Right ventricle myocardium superior (tissue), 1 donor: ENCODE data around the gene HS1BP3. TPM values are rescaled to one million over a fixed set of nuclear protein-coding genes. Genes with fewer than 3 reads are reported as not detected.
A peak's percentile ranks its signal among the peaks of the same experiment; 100 is the strongest.

Experiments
- ATAC-seq: fragments of 200-7000 bp; cut with Tn5 transposase; one replicate; pipeline ENCODE4 v1.9.1; 2020; ENCODE audit warnings: mild to moderate bottlenecking; ENCODE audit not compliant: poor library complexity
- DNase-seq: peaks from one replicate; pipeline ENCODE4 v3.0.0-alpha.2; 2020
- intact Hi-C: fragments of 100-400 bp; cut with DNase I; formaldehyde crosslinking; loops from one replicate; pipeline ENCODE4 v1.11.2; 2022
- total RNA-seq: library from RNA; stranded (reverse); fragmentation: NEBNext Ultra II Directional; extraction: Animal tissue kit (Norgen Biotek cat#: 25700); gene quantifications from one replicate; pipeline ENCODE4 v1.2.1, GENCODE V29; 2021
- donor health status: DM: no; HTN: yes; CAD: no; lungs with severe emphysema.

HS1BP3 gene
- total RNA-seq, 1 donor from 2014 or later = 19.7 TPM

DNA sequence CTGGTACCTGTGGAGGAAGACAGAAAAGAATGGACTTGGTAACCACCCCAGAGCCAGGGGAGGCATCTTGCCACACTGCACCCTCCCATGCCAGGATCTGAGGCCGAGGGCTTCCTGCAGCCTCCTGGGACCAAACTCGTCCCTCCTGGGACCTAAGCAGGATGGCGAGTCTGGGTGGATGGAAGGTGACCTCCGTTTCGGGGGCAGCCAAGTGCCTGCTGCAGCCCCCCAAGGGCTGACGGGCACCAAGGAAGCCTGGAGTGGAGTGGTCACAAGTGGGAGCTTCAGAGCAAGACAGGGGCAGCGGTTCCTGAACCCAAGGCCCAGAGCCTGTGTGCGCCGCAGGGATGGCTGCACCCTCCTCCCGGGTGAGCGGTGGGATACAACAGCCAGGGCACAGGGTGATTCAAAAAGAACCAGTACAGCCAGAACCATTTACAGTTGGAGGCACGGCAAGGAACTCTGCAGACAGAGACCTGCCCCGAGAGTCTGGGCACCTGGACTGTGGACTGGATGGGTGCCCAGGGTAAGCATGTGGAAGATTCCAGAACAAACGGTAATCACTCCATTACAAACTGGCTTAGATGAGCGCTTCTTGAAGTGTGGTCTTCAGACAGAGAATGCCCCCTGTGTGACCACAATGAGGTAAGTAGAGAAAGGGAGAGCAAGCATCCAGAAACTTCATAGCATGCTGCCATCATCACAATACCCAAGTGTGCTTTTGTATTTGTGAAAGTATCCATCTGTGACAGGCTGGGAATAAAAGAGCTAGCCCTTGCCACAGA lies 12.1 kb downstream of the HS1BP3 start:
- DNase-seq (peak; percentile 32), ATAC-seq (no peak)
- intact Hi-C loops = loop anchor here (10.0 kb wide), 1 partner anchor 54 kb away; no protein-coding TSS in a partner anchor

DNA sequence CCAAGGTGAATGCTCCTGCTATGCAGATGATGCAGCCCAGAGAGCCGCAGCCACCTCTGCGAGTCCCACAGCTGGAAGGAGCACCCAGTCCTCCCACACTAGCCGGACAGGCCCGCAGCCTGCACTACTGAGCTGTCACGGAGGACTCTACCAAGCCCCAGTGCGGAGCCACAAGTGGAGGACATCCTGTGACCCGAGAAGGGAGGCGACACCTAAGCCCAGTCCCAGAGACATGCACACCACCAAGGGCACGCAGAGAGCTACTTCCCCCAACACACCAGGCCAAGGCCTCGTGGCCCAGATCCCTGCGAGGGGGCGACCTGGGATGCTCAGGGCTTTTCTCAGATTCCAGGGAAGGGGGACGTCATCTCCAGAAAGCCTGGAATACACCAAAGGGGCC lies 12.9 kb downstream of the HS1BP3 start:
- DNase-seq (peak; percentile 36), ATAC-seq (no peak)
- intact Hi-C loops = loop anchor here (10.0 kb wide), 1 partner anchor 53 kb away; no protein-coding TSS in a partner anchor

DNA sequence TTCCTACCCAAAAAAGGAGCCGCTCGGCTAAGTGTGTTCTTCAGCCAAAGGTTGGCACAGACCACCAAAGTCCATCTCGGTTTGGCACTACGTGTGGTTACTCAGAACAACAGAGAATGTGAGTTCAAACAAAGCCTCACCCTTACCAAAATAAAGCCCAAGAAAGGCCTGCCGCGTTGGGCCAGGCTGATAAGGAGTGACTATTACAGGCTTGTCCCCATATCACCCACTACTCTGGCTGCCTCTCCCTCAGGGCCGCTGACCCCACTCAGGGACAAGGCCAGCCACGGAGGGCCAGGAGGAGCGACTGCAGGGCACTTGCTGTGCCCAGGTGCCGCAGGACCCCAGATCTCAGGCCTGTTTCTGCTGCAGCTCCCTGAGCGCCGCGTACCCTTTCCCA lies 13.8 kb downstream of the HS1BP3 start:
- peak; percentile 73 for DNase-seq
- ATAC-seq = peak; percentile 69
- intact Hi-C loops = loop anchor here (2.0 to 10.0 kb wide), 2 partner anchors 52 to 192 kb away; no protein-coding TSS in a partner anchor

DNA sequence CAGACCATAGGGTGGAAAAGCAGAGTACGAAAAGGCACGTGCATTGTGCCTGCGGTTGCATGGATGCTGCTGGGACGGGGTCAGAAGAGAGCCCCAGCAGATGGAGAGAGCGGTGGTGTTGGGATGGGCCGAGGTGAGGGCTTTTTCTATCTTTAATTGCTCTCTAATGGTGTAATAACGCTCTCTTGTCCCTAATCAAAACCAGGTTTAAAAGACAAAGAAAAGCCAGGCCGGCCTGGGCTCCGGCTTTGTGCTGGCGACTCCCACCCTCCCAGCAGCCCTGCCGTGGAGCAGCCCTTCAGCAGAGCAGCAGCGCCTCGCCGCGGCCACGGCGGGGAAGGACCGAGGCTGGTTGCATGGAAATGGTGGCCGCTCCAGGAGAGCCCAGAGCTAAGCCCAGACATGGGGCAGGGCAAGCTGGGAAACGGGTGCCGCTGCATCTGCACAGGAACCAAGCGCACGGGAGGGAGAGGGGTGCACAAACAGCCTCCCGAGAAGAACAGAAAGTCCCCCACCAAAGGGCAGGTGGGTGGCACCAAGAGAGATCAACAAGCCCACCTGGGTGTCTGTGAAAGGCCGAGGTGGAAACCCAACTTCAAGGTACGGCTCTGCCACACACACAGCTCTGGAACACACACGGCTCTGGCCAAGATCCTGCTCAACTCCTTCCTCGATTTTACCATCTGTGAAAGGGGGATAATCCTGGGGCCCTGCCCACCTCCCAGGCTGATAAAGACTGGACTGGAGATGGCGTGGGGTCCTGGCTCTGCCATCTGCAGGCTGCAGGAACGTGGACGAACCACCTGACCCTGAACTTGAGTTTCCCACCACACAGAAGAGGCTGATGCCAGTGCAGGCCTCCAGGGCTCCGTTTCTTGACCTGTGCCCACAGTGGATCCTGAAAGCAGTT lies 15.0 kb downstream of the HS1BP3 start:
- DNase-seq (peak; percentile 92), ATAC-seq (peak; percentile 88)
- intact Hi-C loops = loop anchor here (2.0 to 10.0 kb wide), 2 partner anchors 51 to 191 kb away; no protein-coding TSS in a partner anchor

DNA sequence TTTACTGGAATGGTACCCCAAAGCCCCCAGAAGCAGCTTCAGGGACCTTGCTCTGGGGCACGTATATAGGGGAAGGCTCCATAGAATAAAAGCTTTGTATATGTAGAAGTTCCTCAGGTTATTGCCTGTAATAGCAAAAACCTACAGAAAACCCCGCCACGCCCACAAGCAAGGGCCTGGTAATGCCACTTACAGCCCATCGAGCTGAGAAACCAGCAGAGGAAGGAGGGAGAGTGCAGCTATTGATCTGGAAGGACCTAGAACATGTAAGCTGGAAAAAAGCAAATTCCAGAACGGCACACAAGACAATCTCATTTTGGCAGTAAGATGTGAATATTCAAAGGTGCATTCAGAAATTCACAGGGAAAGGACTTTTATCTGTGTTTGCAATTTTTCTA lies 15.8 kb downstream of the HS1BP3 start:
- intact Hi-C loops = loop anchor here (10.0 kb wide), 1 partner anchor 50 kb away; no protein-coding TSS in a partner anchor
- DNase-seq (no peak), ATAC-seq (no peak)

DNA sequence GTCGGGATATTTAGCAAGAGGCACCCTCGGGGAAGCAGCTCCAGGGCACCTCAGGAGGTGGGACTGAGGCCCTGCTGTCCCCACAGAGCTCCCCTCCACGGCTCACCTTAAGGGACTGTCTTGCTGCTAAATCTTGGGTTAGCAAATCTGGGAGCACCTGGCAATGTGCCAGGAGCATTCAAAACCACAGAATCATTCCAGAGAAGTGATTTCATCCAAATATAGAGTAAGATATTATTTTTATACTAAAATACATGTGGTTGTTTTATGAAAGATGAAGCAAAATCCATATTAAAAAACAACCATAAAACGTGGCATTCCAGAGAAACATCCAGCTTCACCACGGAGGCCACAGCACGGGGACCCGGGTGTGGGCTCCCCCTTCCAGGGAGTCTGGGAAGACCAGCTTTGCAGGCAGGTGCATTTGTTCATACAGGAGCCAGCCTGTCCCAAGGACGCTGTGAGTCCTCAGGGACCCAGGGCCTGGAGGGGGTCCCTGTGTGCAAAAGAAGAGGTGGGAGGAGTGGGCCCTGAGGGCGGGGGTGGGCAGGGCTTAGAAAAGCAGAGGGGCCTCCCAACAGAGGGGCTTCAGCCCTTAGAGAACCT lies 16.3 kb downstream of the HS1BP3 start:
- DNase-seq (peak; percentile 42), ATAC-seq (no peak)
- intact Hi-C loops = loop anchor here (10.0 kb wide), 1 partner anchor 50 kb away; no protein-coding TSS in a partner anchor

DNA sequence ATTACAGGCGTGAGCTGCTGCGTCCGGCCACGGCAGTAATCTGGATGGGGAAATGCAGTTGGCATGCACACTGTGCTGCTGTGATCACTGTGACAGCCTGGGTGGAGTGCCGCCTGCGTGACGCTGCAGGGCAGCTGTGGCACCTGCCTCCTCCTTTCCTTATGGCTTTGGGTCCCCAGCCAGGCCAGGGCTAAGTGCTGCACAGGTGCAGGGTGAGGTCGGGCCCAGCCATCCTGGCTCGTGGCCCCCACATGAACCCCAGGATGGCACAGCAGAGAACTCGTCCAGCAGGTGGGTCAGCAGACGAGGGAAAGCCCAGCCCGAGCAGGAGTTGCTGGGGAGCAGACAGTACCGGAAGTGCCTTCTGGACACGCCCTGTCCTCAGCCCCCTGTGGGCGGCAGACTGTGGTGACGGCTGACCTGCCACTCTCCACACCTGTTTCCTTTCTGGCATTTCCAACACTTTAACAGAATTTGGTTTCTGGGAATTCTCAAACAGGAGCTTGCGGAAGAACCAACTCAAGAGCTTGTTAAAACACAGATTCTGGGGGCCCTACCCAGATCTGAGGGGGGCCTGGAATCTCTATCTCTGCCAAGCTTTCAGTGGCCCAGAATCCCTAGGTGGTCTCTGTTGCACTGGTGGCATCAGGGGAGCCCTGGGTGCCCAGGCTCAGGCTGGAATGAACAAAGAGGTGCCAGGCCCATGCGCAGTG lies 16.9 kb downstream of the HS1BP3 start:
- peak; percentile 59 for DNase-seq

DNA sequence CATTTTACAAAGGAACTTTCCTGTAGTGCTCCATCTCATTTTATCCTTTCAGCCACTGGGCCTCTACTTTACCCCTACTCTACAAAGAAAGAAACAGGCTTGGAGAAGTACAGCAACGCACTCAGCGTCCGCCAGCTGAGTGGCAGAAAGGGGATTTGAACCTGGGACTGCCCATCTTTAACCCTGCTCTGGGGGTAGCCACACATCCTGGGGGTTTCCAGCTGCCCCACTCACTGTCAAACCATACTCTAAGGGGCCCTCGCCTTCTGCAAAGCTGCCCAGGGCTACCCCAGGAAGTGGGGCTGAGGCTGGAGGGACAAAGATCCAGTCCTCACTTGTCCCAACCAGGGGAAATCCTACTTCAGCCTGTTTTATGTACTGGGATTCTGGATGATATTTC lies 17.9 kb downstream of the HS1BP3 start:
- ATAC-seq (no peak), DNase-seq (peak; percentile 10)
- intact Hi-C loops = loop anchor here (10.0 kb wide), 1 partner anchor 48 kb away; no protein-coding TSS in a partner anchor

More for the DNA sequence above, 16.9 kb downstream of the HS1BP3 start:
- intact Hi-C loops = loop anchor here (10.0 kb wide), 1 partner anchor 49 kb away; no protein-coding TSS in a partner anchor
- peak; percentile 38 for ATAC-seq

DNA sequence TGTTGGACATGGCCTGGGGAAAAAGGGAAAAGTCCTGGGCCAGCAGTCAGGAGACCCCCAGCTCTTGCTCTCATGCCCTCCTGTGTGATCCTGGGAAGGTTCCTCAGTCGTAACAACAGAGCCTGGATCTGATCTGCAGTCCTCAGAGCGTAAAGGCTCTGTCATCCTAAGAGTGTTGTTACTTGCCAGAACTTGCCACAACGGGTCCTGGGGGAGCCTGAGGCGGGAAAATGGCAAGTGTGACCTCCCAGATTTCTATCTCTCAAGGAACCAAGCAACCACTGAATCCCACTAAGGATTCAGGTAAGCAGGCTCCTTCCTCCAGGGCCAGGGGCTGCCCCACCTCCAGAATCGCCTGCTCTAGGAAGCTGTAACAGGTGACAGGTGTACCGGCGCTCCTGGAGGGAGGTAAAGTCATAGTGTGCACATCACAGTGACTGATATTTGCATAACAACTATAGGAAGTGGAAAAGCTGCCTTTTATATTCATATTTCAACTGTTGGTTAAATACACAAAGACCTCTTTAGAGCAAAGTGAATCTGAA lies 18.4 kb downstream of the HS1BP3 start:
- ATAC-seq (no peak), DNase-seq (peak; percentile 27)
- intact Hi-C loops = loop anchor here (10.0 kb wide), 1 partner anchor 48 kb away; no protein-coding TSS in a partner anchor

DNA sequence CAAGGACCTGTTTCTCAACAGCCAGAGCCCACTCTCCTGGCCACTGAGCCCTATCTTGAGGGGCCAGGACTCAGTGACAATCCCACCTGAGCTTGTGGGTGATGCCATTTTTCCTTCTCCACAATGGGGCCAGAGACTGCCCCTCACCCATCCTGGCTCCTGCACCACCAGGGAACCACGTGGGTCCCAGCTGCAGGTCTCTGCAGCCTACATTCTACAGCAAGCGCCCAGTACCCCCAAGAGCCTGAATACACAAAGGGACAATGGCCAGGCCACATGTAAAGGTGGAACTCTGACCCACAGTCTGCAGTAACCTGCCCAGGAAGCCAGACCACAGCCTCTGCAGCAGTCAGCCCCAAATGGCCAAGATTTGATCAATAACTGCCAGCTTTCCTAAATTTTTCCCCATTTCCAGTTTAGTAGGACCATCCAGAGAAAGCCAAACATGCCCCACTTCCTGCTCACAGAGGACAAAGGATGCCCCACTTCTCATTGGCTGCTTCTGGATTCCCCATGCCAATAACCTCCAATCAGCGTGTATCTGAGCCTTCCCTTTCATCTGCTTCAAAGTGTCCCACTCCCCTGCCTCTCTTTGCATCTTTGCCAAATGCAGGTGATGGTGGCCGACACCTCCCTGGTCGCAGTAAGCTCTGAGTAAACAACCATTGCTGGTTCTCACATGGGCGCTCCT lies 19.1 kb downstream of the HS1BP3 start:
- ATAC-seq = no peak
- intact Hi-C loops = loop anchor here (10.0 kb wide), 1 partner anchor 47 kb away; no protein-coding TSS in a partner anchor
- DNase-seq = peak; percentile 15

DNA sequence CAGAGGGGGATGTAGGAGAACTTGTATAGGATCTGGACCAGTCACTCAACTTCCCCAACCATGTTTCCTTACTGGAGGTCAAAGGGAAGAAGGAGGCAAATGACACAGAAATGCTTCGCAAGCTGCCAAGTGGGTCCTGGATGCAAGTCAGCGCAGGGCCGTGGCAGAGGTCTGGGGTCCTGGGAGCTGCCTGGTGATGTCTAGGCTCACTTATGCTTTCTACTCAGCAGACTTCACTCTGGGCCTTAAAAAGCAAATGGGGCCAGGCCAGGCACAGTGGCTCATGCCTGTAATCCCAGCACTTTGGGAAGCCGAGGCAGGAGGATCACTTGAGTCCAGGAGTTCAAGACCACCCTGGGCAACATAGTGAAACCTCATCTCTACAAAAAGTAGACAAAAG lies 19.9 kb downstream of the HS1BP3 start:
- ATAC-seq (no peak), DNase-seq (peak; percentile 27)
- intact Hi-C loops = loop anchor here (10.0 kb wide), 1 partner anchor 46 kb away; no protein-coding TSS in a partner anchor

DNA sequence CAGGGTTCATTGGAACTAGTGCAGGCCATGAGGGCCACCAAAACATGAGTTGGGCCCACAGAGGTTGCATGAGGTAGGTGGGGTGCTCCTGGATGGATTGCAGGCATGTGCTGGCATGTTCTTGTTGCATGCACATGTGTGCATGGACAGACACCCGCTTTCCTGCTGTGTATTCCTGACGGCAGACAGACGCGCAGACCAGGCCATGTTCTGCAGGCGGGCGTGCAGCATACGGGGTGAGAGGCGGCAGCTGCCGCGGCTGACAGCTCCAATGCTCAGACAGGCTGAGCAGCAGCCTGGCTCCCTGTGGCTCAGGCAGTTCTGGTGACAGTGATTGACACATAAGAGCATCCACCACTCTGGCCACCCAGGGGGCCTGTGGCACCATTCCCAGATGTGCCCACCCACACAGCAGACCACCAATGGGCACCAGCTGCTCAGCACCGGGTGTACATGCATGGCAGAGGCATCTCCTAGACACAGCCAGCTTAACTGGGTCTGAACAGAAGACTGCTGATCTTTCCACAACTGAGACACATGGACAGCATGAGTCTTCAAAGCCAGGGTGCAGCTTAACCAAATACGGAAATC lies 21.2 kb downstream of the HS1BP3 start:
- ATAC-seq (no peak), DNase-seq (peak; percentile 40)
- intact Hi-C loops = loop anchor here (10.0 kb wide), 1 partner anchor 45 kb away; no protein-coding TSS in a partner anchor

DNA sequence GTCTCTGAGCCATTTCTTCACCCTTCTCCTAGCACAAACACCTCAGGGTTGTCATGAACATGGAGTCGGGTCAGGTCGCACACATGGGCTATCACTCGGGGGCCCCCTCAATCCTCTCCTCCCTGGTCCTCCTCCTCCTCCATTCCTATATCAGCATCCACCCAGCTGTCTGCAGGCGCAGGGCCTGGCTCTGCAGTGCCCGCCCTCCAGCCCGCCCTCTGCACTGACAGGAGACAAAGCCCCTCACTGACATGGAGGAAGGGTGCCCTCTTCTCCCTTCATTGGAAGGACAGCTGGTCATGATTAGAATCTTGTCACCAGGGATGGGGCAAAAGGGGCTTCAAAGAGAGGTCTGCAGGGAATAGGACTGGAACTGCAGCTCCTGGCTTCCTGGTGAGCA lies 21.7 kb downstream of the HS1BP3 start:
- intact Hi-C loops = no loop called here
- ATAC-seq (no peak), DNase-seq (peak; percentile 33)

DNA sequence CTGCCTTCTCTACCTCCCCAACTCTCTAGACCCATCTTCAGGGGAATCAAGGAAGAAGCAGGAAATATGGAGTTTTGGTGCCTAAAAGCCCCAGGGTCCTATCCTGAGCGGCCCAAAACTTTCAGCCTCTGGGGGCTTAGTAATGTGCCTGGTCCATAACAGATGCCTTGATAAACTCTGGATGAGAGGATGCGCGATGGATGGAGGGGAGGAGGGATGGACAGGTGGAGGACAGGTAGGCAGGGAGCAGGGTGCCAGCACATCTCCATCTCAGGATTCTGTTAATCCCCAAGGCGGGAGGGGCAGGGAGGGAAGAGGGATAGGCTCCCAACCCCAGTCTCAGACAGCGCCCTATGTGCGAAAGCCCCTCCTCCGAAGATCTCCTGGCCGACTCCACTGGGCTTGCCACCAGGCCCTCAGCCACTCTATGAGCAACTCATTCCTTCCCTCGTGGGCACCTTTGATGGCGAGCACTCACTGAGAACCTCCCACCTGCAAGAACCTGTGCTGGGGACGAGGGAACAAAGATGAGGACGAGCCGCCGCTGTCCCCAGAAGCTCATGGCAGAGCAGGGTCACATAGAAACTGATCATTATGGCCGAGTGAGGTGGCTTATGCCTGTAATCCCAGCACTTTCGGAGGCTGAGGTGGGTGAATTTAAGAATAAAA lies 23.1 kb downstream of the HS1BP3 start:
- DNase-seq (peak; percentile 22), ATAC-seq (no peak)
- intact Hi-C loops = no loop called here

DNA sequence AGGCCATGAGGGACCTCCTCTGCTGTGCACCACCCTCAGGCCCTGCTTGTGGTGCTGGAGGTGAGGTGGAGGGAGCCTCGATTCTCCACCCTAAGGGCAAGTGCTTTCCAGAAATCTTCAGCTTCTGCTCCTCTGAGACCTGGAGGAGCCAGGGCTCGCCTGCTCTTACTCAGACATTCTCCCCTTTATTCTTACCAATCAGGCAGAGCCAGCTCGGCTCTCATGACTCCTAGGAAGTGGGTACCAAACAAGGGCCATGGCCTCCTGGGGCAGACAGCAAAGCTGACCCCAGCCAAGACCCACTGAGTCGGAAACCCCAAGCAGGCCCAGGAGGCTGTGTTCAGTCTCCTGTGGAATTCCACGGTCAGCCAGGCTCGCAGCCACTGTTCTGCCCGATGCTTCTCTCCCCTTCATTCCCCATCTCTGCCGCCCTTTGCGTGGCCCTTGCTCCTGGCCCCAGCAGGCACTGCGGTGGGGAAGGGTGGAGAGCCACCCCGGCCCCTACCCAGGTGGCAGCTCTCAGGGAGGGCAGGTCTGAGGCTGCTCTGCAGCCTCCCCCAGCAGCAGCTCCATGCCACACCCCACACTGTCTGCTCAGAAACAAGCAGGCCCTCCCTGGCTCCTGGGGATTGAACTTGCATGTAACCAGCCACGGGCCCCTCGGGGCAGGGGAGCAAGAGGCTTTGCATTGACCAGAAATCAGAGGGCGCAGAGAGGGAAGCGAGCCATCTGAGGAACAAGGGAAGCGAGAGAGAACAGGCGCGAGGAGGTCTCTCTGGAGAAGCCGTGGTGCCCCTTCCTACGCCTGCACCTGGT lies 24.0 kb downstream of the HS1BP3 start:
- peak; percentile 42 for DNase-seq
- intact Hi-C loops = no loop called here
- no peak for ATAC-seq

DNA sequence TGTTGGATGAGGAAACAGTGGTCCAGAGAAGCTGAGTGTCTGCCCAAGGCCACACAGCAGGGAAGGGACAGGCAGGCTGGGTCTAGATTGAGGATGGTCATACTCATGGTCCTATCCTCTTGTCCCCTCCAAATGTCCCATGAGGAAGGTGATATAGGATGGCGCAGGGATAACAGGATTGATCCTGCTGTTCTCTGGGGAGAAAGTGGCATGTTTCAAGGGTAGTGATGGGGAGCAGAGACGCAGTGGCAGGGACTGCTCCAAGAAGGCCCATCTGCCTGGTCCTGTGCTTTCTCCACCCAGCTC lies 24.6 kb downstream of the HS1BP3 start:
- DNase-seq (no peak), ATAC-seq (no peak)
- intact Hi-C loops = no loop called here
